ENCODE data around the gene TELO2.

The TELO2 gene

GRCh38 chr16:1493746-1494094, 560 bp downstream of the TELO2 start:
- TF ChIP-seq CTCF (conservative IDR thresholded peaks at IDR 0.05; ENCODE audit: low read depth, low read length), result no peak
- DNase-seq (ENCODE audit: low read depth), result no peak
- H3K4me3 ChIP-seq (ENCODE audit: low read length), result peak overlapping the region; percentile 75

DNA sequence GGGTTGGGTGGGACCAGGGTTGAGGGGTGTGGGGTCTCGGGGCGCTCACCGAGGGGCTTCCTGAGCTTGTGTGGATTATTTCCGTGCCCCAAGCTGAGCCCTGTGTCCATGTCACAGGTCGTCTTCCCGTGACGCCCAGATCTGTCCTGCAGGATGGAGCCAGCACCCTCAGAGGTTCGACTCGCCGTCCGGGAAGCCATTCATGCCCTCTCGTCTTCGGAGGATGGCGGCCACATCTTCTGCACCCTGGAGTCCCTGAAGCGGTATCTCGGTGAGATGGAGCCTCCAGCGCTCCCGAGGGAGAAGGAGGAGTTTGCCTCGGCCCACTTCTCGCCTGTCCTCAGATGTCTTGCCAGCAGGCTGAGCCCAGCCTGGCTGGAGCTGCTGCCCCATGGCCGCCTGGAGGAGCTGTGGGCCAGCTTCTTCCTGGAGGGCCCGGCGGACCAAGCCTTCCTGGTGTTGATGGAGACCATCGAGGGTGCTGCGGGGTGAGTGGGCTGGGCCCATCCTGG, 1.0 kb downstream of the TELO2 start:
- no peak for DNase-seq (ENCODE audit: low read depth)
- peak overlapping the region; percentile 75 for H3K4me3 ChIP-seq (ENCODE audit: low read length)

DNA sequence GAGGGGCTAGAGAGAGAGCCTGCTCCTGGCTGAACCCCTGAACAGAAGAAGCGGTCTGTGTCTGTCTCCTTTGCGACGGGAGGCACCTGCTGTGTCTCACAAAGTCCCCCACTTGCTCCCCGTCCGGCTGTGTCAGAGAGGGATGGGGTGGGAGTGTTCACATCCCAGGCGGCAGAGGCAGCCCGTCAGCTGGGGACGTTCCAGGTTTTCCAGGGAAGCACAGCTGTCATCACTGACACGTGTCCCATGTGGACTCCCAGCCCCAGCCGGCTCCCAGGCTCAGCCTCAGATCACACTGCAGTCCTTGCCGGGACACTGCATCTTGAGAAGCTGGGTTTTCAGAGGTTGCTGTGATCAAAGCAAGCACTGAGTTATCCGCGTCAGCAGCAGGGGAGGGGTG, 1.6 kb downstream of the TELO2 start:
- no peak overlapping the region for H3K4me3 ChIP-seq (ENCODE audit: low read length)
- no peak for DNase-seq (ENCODE audit: low read depth)
- no peak for TF ChIP-seq CTCF (conservative IDR thresholded peaks at IDR 0.05; ENCODE audit: low read depth, low read length)

More for the DNA sequence above, 1.0 kb downstream of the TELO2 start:
- TF ChIP-seq CTCF (conservative IDR thresholded peaks at IDR 0.05; ENCODE audit: low read depth, low read length), result peak; percentile 43

DNA sequence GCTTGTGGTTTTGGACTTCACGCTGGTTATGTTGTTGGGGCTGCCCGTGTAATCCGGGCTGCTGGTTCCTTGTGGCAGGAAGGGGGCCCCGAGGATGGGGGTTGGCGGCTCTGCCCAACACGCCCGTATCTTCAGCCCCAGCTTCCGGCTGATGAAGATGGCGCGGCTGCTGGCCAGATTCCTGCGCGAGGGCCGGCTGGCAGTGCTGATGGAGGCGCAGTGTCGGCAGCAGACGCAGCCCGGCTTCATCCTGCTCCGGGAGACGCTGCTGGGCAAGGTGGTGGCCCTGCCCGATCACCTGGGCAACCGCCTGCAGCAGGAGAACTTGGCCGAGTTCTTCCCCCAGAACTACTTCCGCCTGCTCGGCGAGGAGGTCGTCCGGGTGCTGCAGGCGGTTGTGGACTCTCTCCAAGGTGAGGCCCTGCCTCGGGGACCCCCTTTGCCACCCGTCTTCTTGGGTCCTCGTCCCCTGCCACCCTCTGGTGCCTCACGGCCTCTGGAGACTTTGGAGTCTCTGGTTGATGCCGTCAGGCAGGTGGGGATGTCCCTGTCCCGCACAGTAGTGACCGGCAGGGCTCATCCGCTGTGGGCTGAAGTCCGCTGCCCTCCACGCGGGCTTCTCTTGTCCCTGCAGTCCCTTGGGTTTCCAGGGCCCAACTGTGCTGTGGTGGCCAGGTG, 2.2 kb downstream of the TELO2 start:
- DNase-seq (ENCODE audit: low read depth), result no peak
- no peak overlapping the region for H3K4me3 ChIP-seq (ENCODE audit: low read length)
- TF ChIP-seq CTCF (conservative IDR thresholded peaks at IDR 0.05; ENCODE audit: low read depth, low read length), result no peak

GRCh38 chr16:1495889-1496262, 2.7 kb downstream of the TELO2 start:
- no peak for DNase-seq (ENCODE audit: low read depth)
- no peak for TF ChIP-seq CTCF (conservative IDR thresholded peaks at IDR 0.05; ENCODE audit: low read depth, low read length)
- no peak overlapping the region for H3K4me3 ChIP-seq (ENCODE audit: low read length)

GRCh38 chr16:1496464-1496863, 3.3 kb downstream of the TELO2 start:
- DNase-seq (ENCODE audit: low read depth), result no peak
- no peak overlapping the region for H3K4me3 ChIP-seq (ENCODE audit: low read length)
- no peak for TF ChIP-seq CTCF (conservative IDR thresholded peaks at IDR 0.05; ENCODE audit: low read depth, low read length)

DNA sequence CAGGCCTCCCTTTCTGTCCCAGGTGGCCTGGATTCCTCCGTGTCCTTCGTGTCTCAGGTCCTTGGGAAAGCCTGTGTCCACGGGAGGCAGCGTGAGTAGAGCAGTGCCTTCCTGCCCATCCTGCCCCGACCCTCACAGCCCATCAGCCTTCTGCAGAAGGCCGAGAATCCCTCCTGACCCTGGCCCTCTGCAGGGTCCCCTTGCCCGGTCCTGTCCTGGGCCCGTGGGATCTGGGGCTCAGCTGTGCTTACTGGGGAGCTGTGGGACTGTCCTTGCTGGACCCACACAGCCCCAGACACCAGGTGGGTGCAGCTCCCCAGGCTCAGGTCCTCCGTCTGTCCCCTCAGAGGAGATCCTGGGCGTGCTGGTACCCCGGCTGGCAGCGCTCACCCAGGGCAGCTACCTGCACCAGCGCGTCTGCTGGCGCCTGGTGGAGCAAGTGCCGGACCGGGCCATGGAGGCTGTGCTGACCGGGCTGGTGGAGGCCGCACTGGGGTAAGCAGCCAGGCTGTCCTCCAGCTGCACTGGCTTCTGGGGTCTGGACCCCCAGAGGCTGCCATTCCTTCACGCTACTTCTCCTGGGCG, 3.9 kb downstream of the TELO2 start:
- TF ChIP-seq CTCF (conservative IDR thresholded peaks at IDR 0.05; ENCODE audit: low read depth, low read length), result no peak
- no peak for DNase-seq (ENCODE audit: low read depth)
- H3K4me3 ChIP-seq (ENCODE audit: low read length), result no peak overlapping the region
